ENCODE data around the gene RASA1. TPM values are rescaled to one million over a fixed set of nuclear protein-coding genes. Genes with fewer than 3 reads are reported as not detected.

RASA1 gene
- total and polyA plus RNA-seq, 2 donors from 2014 or later = 9.9 to 25.5 TPM

- Histone ChIP-seq H3K4me3 (ENCODE audit: low read length in 3 of 3) (no peak overlapping the region), H3K36me3 (ENCODE audit: control insufficient read depth in 2 of 3, insufficient read depth in 3 of 3, low read length in 3 of 3) (no peaks in the 10 kb centered on the region), H3K27me3 (ENCODE audit: control insufficient read depth, insufficient read depth, low read length) (no peaks in the 10 kb centered on the region), H3K9me3 (ENCODE audit: control insufficient read depth in 2 of 3, insufficient read depth in 1 of 3, low read length in 3 of 3) (no peaks in the 10 kb centered on the region), H3K27ac (ENCODE audit: low read depth in 2 of 2, low read length in 2 of 2) (no peak overlapping the region), H3K9ac (ENCODE audit: low read length in 3 of 3) (no peak overlapping the region), H3K4me1 (ENCODE audit: control insufficient read depth in 2 of 3, insufficient read depth in 2 of 3, low read depth in 1 of 3, low read length in 3 of 3) (no peaks in the 10 kb centered on the region)
- intact Hi-C loops (cut with DNase I) = no loop called here
- FAIRE-seq (no peak), DNase-seq (no peak)
- no peak for TF ChIP-seq CTCF (IDR thresholded peaks at IDR 0.05; ENCODE audit: borderline replicate concordance, extremely low read depth, insufficient read depth)
Measured at GRCh38 chr5:87432460-87432859, 164.8 kb downstream of the RASA1 start.

DNA sequence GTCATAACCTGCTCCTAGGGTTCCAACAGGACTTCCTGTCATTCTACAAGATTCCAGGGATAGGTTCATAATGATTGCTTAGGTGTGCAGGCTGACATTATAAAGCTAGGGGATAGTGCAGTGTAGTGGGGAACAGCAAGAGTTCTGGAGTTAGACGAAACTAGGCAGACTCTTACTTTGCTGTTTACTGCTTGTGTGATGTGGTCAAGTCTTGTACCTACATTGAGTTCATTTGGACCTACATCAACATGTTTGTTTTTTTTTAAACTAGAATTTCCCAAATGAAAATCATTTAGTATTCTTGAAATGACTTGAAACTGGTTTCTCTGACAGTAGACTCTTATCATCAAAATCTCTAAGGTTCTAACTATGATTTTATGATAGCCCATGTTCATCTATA lies 166.3 kb downstream of the RASA1 start:
- TF ChIP-seq CTCF (IDR thresholded peaks at IDR 0.05; ENCODE audit: borderline replicate concordance, extremely low read depth, insufficient read depth) = no peak
- H3K9me3 ChIP-seq (ENCODE audit: control insufficient read depth in 2 of 3, insufficient read depth in 1 of 3, low read length in 3 of 3) = no peaks in the 10 kb centered on the region
- no peak overlapping the region for H3K27ac ChIP-seq (ENCODE audit: low read depth in 2 of 2, low read length in 2 of 2)
- intact Hi-C loops (cut with DNase I) = no loop called here
- DNase-seq = no peak
- no peaks in the 10 kb centered on the region for H3K36me3 ChIP-seq (ENCODE audit: control insufficient read depth in 2 of 3, insufficient read depth in 3 of 3, low read length in 3 of 3)
- no peak for FAIRE-seq
- no peaks in the 10 kb centered on the region for H3K27me3 ChIP-seq (ENCODE audit: control insufficient read depth, insufficient read depth, low read length)
- H3K9ac ChIP-seq (ENCODE audit: low read length in 3 of 3) = no peak overlapping the region
- H3K4me1 ChIP-seq (ENCODE audit: control insufficient read depth in 2 of 3, insufficient read depth in 2 of 3, low read depth in 1 of 3, low read length in 3 of 3) = no peaks in the 10 kb centered on the region
- H3K4me3 ChIP-seq (ENCODE audit: low read length in 3 of 3) = no peak overlapping the region

DNA sequence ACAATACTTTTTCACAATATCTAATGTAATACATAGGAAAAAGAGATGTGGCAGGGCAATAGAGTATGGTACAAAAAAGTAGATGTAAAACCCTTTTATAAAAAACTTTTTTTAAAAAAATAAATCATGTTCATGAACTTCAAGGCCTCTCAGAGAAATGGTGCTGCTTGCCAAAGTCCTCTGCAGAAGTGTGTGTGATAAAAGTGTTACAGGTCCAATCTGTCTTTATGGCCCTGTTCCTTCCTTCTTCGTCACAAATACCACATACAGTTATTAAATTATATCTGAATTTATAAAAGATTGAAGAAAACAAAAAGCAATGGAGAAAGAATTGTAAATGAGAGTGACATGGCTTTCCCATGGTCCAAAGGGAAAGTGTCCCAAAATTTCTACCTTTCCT lies 166.8 kb downstream of the RASA1 start:
- no peaks in the 10 kb centered on the region for H3K36me3 ChIP-seq (ENCODE audit: control insufficient read depth in 2 of 3, insufficient read depth in 3 of 3, low read length in 3 of 3)
- H3K27ac ChIP-seq (ENCODE audit: low read depth in 2 of 2, low read length in 2 of 2) = no peak overlapping the region
- intact Hi-C loops (cut with DNase I) = no loop called here
- H3K4me3 ChIP-seq (ENCODE audit: low read length in 3 of 3) = no peak overlapping the region
- DNase-seq (no peak), FAIRE-seq (no peak)
- no peaks in the 10 kb centered on the region for H3K4me1 ChIP-seq (ENCODE audit: control insufficient read depth in 2 of 3, insufficient read depth in 2 of 3, low read depth in 1 of 3, low read length in 3 of 3)
- no peak for TF ChIP-seq CTCF (IDR thresholded peaks at IDR 0.05; ENCODE audit: borderline replicate concordance, extremely low read depth, insufficient read depth)
- no peaks in the 10 kb centered on the region for H3K9me3 ChIP-seq (ENCODE audit: control insufficient read depth in 2 of 3, insufficient read depth in 1 of 3, low read length in 3 of 3)
- H3K27me3 ChIP-seq (ENCODE audit: control insufficient read depth, insufficient read depth, low read length) = no peaks in the 10 kb centered on the region
- H3K9ac ChIP-seq (ENCODE audit: low read length in 3 of 3) = no peak overlapping the region

GRCh38 chr5:87435144-87435694 lies 167.5 kb downstream of the RASA1 start:
- peaks cover 0 to 5% (median 0%) of the 10 kb centered on the region in 3 donors for H3K9me3 ChIP-seq (ENCODE audit: control insufficient read depth in 2 of 3, insufficient read depth in 1 of 3, low read length in 3 of 3)
- no peak overlapping the region for H3K4me3 ChIP-seq (ENCODE audit: low read length in 3 of 3)
- FAIRE-seq = no peak
- H3K36me3 ChIP-seq (ENCODE audit: control insufficient read depth in 2 of 3, insufficient read depth in 3 of 3, low read length in 3 of 3) = no peaks in the 10 kb centered on the region
- H3K27ac ChIP-seq (ENCODE audit: low read depth in 2 of 2, low read length in 2 of 2) = no peak overlapping the region
- no peaks in the 10 kb centered on the region for H3K4me1 ChIP-seq (ENCODE audit: control insufficient read depth in 2 of 3, insufficient read depth in 2 of 3, low read depth in 1 of 3, low read length in 3 of 3)
- H3K27me3 ChIP-seq (ENCODE audit: control insufficient read depth, insufficient read depth, low read length) = no peaks in the 10 kb centered on the region
- intact Hi-C loops (cut with DNase I) = no loop called here
- TF ChIP-seq CTCF (IDR thresholded peaks at IDR 0.05; ENCODE audit: borderline replicate concordance, extremely low read depth, insufficient read depth) = no peak
- DNase-seq = no peak
- no peak overlapping the region for H3K9ac ChIP-seq (ENCODE audit: low read length in 3 of 3)
